ENCODE measurements around the gene TSPOAP1. TPM values are rescaled to one million over a fixed set of nuclear protein-coding genes. Genes with fewer than 3 reads are reported as not detected.

TSPOAP1 gene
- total RNA-seq, 1 donor from 2014 or later: 0.79 TPM

DNA sequence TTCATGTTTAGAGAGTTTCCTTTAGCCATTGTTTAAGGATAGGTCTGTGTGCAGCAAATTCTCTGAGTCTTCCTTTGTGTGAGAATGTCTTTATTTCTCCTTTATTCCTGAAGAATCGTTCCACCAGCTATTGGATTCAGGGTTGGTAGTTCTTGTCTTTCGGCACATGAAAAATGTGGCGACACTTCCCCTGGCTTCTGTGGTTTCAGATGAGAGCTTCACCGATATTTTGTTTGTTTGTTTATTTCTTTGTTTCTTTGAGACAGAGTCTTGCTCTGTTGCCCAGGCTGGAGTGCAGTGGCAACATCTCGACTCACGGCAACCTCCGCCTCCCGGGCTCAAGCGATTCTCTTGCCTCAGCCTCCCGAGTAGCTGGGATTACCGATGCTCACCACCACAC, 66.4 kb downstream of the TSPOAP1 start:
- H3K4me3 Mint-ChIP-seq (ENCODE audit: unreplicated experiment): no peak overlapping the region
- Histone ChIP-seq H3K36me3 (ENCODE audit: insufficient read depth, low read length) (no peaks in the 10 kb centered on the region), H3K4me1 (ENCODE audit: insufficient read depth, low read length) (no peaks in the 10 kb centered on the region), H3K27ac (ENCODE audit: low read depth, low read length) (no peak overlapping the region), H3K79me2 (ENCODE audit: insufficient read depth, low read length) (no peaks in the 10 kb centered on the region), H4K20me1 (ENCODE audit: insufficient read depth, low read length) (no peaks in the 10 kb centered on the region), H3K9me3 (ENCODE audit: insufficient read depth, low read depth, low read length) (no peaks in the 10 kb centered on the region), H3K4me2 (ENCODE audit: low read length) (no peak overlapping the region), H3K4me3 (ENCODE audit: insufficient read depth, low read depth, low read length) (no peak overlapping the region), H2AFZ (ENCODE audit: low read depth, low read length) (no peak overlapping the region), H3K27me3 (ENCODE audit: insufficient read depth, low read length) (peaks cover 21% of the 10 kb centered on the region), H3K9ac (ENCODE audit: low read length) (no peak overlapping the region)
- H3K27me3 Mint-ChIP-seq (ENCODE audit: low read depth, unreplicated experiment): peaks cover 66% of the 10 kb centered on the region
- H3K36me3 Mint-ChIP-seq (ENCODE audit: low read depth, unreplicated experiment): no peaks in the 10 kb centered on the region
- no peak overlapping the region for H3K27ac Mint-ChIP-seq (ENCODE audit: unreplicated experiment)
- DNase-seq (ENCODE audit: low read depth) (no peak), FAIRE-seq (no peak)
- TF ChIP-seq EZH2 (IDR thresholded peaks at IDR 0.05; ENCODE audit: insufficient read depth, low read length): no peak
- TF ChIP-seq, protein P1, sequence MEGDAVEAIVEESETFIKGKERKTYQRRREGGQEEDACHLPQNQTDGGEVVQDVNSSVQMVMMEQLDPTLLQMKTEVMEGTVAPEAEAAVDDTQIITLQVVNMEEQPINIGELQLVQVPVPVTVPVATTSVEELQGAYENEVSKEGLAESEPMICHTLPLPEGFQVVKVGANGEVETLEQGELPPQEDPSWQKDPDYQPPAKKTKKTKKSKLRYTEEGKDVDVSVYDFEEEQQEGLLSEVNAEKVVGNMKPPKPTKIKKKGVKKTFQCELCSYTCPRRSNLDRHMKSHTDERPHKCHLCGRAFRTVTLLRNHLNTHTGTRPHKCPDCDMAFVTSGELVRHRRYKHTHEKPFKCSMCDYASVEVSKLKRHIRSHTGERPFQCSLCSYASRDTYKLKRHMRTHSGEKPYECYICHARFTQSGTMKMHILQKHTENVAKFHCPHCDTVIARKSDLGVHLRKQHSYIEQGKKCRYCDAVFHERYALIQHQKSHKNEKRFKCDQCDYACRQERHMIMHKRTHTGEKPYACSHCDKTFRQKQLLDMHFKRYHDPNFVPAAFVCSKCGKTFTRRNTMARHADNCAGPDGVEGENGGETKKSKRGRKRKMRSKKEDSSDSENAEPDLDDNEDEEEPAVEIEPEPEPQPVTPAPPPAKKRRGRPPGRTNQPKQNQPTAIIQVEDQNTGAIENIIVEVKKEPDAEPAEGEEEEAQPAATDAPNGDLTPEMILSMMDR (IDR thresholded peaks at IDR 0.05; ENCODE audit: insufficient read depth, low read depth, low read length): no peak
- no peaks in the 10 kb centered on the region for H3K4me1 Mint-ChIP-seq (ENCODE audit: low read depth, unreplicated experiment)
- H3K9me3 Mint-ChIP-seq (ENCODE audit: unreplicated experiment): peaks cover 2% of the 10 kb centered on the region

DNA sequence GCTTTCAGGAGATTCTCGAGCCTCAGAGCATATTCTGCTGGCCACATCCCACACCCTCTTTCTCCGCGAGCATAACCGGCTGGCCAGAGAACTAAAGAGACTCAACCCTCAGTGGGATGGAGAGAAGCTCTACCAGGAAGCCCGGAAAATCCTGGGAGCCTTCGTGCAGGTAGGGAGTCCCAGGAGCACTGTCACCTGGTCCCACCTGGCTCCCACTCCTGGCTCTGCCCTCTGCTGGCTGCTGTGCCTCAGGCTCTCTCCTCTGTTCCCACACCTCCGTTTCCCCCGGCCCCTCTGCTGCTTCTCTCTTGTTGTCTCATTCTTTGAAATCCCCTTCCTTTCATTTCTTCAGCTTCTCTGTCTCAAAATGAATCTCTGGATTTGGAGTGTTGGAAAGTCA, 73.8 kb downstream of the TSPOAP1 start:
- H3K27ac ChIP-seq (ENCODE audit: low read depth, low read length): no peak overlapping the region
- Mint-ChIP-seq H3K27ac (ENCODE audit: unreplicated experiment) (no peak overlapping the region), H3K9me3 (ENCODE audit: unreplicated experiment) (peaks cover 2% of the 10 kb centered on the region), H3K27me3 (ENCODE audit: low read depth, unreplicated experiment) (peaks cover 65% of the 10 kb centered on the region), H3K36me3 (ENCODE audit: low read depth, unreplicated experiment) (peaks cover 2% of the 10 kb centered on the region), H3K4me3 (ENCODE audit: unreplicated experiment) (no peak overlapping the region), H3K4me1 (ENCODE audit: low read depth, unreplicated experiment) (no peaks in the 10 kb centered on the region)
- peaks cover 34% of the 10 kb centered on the region for H3K27me3 ChIP-seq (ENCODE audit: insufficient read depth, low read length)
- H3K4me1 ChIP-seq (ENCODE audit: insufficient read depth, low read length): no peaks in the 10 kb centered on the region
- no peak overlapping the region for H2AFZ ChIP-seq (ENCODE audit: low read depth, low read length)
- FAIRE-seq: no peak
- no peak for DNase-seq (ENCODE audit: low read depth)
- H3K79me2 ChIP-seq (ENCODE audit: insufficient read depth, low read length): no peaks in the 10 kb centered on the region
- no peak overlapping the region for H3K4me3 ChIP-seq (ENCODE audit: insufficient read depth, low read depth, low read length)
- H3K9me3 ChIP-seq (ENCODE audit: insufficient read depth, low read depth, low read length): no peaks in the 10 kb centered on the region
- no peaks in the 10 kb centered on the region for H4K20me1 ChIP-seq (ENCODE audit: insufficient read depth, low read length)
- H3K4me2 ChIP-seq (ENCODE audit: low read length): no peak overlapping the region
- no peak for TF ChIP-seq EZH2 (IDR thresholded peaks at IDR 0.05; ENCODE audit: insufficient read depth, low read length)
- TF ChIP-seq, protein P1 (IDR thresholded peaks at IDR 0.05; ENCODE audit: insufficient read depth, low read depth, low read length): no peak
- no peaks in the 10 kb centered on the region for H3K36me3 ChIP-seq (ENCODE audit: insufficient read depth, low read length)
- no peak overlapping the region for H3K9ac ChIP-seq (ENCODE audit: low read length)

DNA sequence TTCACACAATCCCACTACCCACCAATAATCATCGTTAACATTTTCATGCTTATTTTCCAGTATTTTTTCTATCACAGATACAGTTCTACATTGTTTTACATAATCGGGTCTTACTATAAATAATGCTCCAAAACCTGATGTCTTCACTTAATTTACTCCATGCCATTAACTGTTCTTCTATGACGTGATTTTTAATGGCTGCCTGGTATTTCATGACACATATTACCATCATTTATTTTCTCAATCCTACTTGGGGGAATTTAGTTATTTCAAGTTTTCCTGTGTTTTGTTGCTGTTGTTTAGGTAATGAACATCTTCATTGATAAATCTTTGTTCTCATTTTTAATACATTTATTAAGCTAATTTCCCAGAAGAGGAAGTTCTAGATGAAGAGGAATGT, 75.5 kb downstream of the TSPOAP1 start:
- Histone ChIP-seq H3K9me3 (ENCODE audit: insufficient read depth, low read depth, low read length) (no peaks in the 10 kb centered on the region), H3K79me2 (ENCODE audit: insufficient read depth, low read length) (no peaks in the 10 kb centered on the region), H4K20me1 (ENCODE audit: insufficient read depth, low read length) (no peaks in the 10 kb centered on the region), H3K9ac (ENCODE audit: low read length) (no peak overlapping the region), H3K36me3 (ENCODE audit: insufficient read depth, low read length) (no peaks in the 10 kb centered on the region), H3K27ac (ENCODE audit: low read depth, low read length) (no peak overlapping the region), H3K4me2 (ENCODE audit: low read length) (no peak overlapping the region), H3K4me3 (ENCODE audit: insufficient read depth, low read depth, low read length) (no peak overlapping the region), H3K27me3 (ENCODE audit: insufficient read depth, low read length) (peaks cover 34% of the 10 kb centered on the region), H3K4me1 (ENCODE audit: insufficient read depth, low read length) (no peaks in the 10 kb centered on the region), H2AFZ (ENCODE audit: low read depth, low read length) (no peak overlapping the region)
- no peaks in the 10 kb centered on the region for H3K4me1 Mint-ChIP-seq (ENCODE audit: low read depth, unreplicated experiment)
- peaks cover 6% of the 10 kb centered on the region for H3K9me3 Mint-ChIP-seq (ENCODE audit: unreplicated experiment)
- peaks cover 2% of the 10 kb centered on the region for H3K36me3 Mint-ChIP-seq (ENCODE audit: low read depth, unreplicated experiment)
- no peak for FAIRE-seq
- TF ChIP-seq, protein P1 (IDR thresholded peaks at IDR 0.05; ENCODE audit: insufficient read depth, low read depth, low read length): no peak
- no peak for TF ChIP-seq EZH2 (IDR thresholded peaks at IDR 0.05; ENCODE audit: insufficient read depth, low read length)
- no peak overlapping the region for H3K4me3 Mint-ChIP-seq (ENCODE audit: unreplicated experiment)
- H3K27me3 Mint-ChIP-seq (ENCODE audit: low read depth, unreplicated experiment): peaks cover 68% of the 10 kb centered on the region
- H3K27ac Mint-ChIP-seq (ENCODE audit: unreplicated experiment): no peak overlapping the region
- no peak for DNase-seq (ENCODE audit: low read depth)
